Spleen (tissue), 7 donors: ENCODE data around the gene CMTM8.

Source experiments
- CTCF ChIP-seq, 11 experiments: fragments of 200-600 bp in 7 of 11; fragments of 450-650 bp in 4 of 11; sonication (generic) in 4 of 11; IDR thresholded peaks in 8 of 11; conservative IDR thresholded peaks in 3 of 11; 1 replicate in 7 of 11; 2 replicates in 4 of 11; pipeline versions ENCODE4 v1.4.0 to v1.8.0; 2016 to 2021; ENCODE audit warnings: antibody characterized with exemption in 11 of 11, inconsistent platforms in 4 of 11, mild to moderate bottlenecking in 1 of 11
- POLR2A ChIP-seq, 3 donors: fragments of 450-650 bp; IDR thresholded peaks; one replicate each; pipeline ENCODE4 v1.5.1; 2017; ENCODE audit warnings: antibody characterized with exemption in 3 of 3, mild to moderate bottlenecking in 1 of 3
- donor health status: DM: no; HTN: no; CAD: no; lungs with moderate emphysema.
- donor health status: DM: no; HTN: no; CAD: no.
- donor health status: DM: no; HTN: no; CAD: no.

GRCh38 chr3:32373276-32373675 lies 134.8 kb downstream of the CMTM8 start:
- TF ChIP-seq POLR2A (IDR thresholded peaks at IDR 0.05) (no peak), CTCF (IDR thresholded peaks at IDR 0.05 in 8 of 11, conservative IDR thresholded peaks at IDR 0.05 in 3 of 11) (no peak)
